Pons (tissue), 1 donor: Measurements from ENCODE around the gene HES7.

Source experiments
- DNase-seq: peaks from one replicate; pipeline ENCODE4 v3.0.0-alpha.2; 2016; ENCODE audit warnings: low spot score

The HES7 gene

DNA sequence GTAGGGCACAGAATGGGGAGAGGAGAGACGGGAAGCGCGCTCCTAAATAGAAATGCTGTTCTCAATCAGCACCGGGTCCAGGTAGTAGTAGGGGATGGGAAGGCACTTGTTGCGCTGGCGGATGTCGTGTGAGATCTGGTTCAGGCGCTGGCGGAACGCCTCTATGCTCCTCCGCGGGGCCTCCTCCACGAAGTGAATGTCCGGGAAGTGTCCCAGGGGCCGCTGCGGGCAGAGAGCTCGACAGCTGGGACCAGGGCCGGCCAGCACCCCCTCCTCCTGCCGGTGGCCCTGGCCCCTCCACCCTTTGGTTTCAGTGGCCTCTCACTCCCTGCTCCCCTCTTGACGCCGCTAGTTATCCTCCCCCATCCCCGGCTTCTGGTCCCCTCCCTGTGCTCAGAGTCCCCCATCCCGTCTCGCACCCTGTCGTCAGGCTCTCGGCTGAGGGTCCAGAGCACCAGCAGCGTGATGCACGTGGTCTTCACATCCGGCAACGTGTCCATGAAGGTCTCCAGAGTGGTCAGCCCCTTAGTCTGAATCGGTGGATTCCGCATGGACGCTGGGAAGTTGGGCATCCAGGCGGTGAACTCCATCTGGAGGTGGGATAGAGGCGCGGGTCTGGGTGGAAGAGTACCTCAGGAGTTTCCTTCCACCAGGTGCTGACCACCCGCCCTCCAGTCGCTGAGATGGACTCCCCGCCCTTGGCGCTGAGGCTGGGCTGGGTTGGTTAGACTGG, 51.0 kb downstream of the HES7 start:
- DNase-seq = no peak

DNA sequence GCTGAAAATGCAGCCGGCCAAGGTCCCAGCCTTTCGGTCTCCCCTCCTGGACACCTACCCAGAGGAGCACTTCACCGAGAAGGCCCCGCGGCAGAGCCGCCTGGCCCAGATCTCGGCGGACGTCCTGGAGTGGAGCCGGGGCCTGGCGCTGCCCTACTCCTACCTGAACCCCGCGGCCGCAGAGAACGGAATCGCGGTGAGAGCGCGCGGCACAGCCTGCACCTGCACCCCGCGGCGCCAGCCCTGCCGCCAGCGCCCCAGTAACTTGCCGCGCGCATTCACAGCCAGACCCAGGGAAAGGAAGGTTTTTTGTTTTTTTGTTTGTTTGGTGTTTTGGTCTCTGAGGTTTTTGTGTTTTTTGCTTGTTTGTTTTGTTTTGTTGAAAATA, 51.6 kb downstream of the HES7 start:
- no peak for DNase-seq

DNA sequence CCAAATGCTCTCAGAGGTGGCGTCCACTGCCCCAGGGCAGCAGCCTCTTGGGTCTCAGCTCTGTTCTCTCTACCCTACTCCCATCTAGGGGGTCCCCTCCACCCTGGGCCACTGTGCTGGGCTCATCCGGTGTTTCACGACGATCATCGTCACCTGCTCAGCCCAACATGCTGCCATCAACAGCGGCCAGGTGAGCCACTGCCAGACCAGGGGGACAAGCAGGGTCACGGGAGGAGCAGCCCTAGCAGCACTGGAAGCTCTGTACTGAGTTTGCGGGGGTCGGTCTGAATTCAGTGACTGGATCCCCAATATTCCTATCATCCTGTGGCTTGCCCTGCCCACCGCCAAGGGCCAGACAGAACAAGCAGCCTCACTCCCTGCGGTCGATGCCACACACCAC, 52.4 kb downstream of the HES7 start:
- DNase-seq = no peak
